ENCODE measurements around the gene WNT9A.

WNT9A gene

GRCh38 chr1:227944090-227944930 lies 3.4 kb downstream of the WNT9A start:
- TF ChIP-seq POLR2AphosphoS5 (IDR thresholded peaks at IDR 0.05; ENCODE audit: low read depth, low read length) (no peak), TAF1 (IDR thresholded peaks at IDR 0.05; ENCODE audit: borderline replicate concordance, insufficient read depth, low read length) (no peak), FOXP2 (optimal IDR thresholded peaks at IDR 0.05; ENCODE audit: borderline replicate concordance, extremely low read depth, extremely low read length, insufficient read depth) (no peak), SIN3A (IDR thresholded peaks at IDR 0.05; ENCODE audit: borderline replicate concordance, insufficient read depth, low read length) (no peak), REST (IDR thresholded peaks at IDR 0.05; ENCODE audit: insufficient read depth in 1 of 2, low read depth in 2 of 2, low read length in 2 of 2) (no peak)

- TF ChIP-seq SIN3A (IDR thresholded peaks at IDR 0.05; ENCODE audit: borderline replicate concordance, insufficient read depth, low read length) = no peak
- TF ChIP-seq FOXP2 (optimal IDR thresholded peaks at IDR 0.05; ENCODE audit: borderline replicate concordance, extremely low read depth, extremely low read length, insufficient read depth) = no peak
- TF ChIP-seq REST (IDR thresholded peaks at IDR 0.05; ENCODE audit: insufficient read depth in 1 of 2, low read depth in 2 of 2, low read length in 2 of 2) = no peak
- no peak for TF ChIP-seq TAF1 (IDR thresholded peaks at IDR 0.05; ENCODE audit: borderline replicate concordance, insufficient read depth, low read length)
- no peak for TF ChIP-seq POLR2AphosphoS5 (IDR thresholded peaks at IDR 0.05; ENCODE audit: low read depth, low read length)
Observed at GRCh38 chr1:227943381-227944089, 4.2 kb downstream of the WNT9A start.

GRCh38 chr1:227942716-227943261 lies 4.9 kb downstream of the WNT9A start:
- no peak for TF ChIP-seq SIN3A (IDR thresholded peaks at IDR 0.05; ENCODE audit: borderline replicate concordance, insufficient read depth, low read length)
- no peak for TF ChIP-seq POLR2AphosphoS5 (IDR thresholded peaks at IDR 0.05; ENCODE audit: low read depth, low read length)

GRCh38 chr1:227942021-227942715 lies 5.6 kb downstream of the WNT9A start:
- TF ChIP-seq SIN3A (IDR thresholded peaks at IDR 0.05; ENCODE audit: borderline replicate concordance, insufficient read depth, low read length) (no peak), TAF1 (IDR thresholded peaks at IDR 0.05; ENCODE audit: borderline replicate concordance, insufficient read depth, low read length) (no peak), REST (IDR thresholded peaks at IDR 0.05; ENCODE audit: insufficient read depth in 1 of 2, low read depth in 2 of 2, low read length in 2 of 2) (no peak), FOXP2 (optimal IDR thresholded peaks at IDR 0.05; ENCODE audit: borderline replicate concordance, extremely low read depth, extremely low read length, insufficient read depth) (no peak), POLR2AphosphoS5 (IDR thresholded peaks at IDR 0.05; ENCODE audit: low read depth, low read length) (no peak)

- TF ChIP-seq SIN3A (IDR thresholded peaks at IDR 0.05; ENCODE audit: borderline replicate concordance, insufficient read depth, low read length) (no peak), FOXP2 (optimal IDR thresholded peaks at IDR 0.05; ENCODE audit: borderline replicate concordance, extremely low read depth, extremely low read length, insufficient read depth) (no peak), TAF1 (IDR thresholded peaks at IDR 0.05; ENCODE audit: borderline replicate concordance, insufficient read depth, low read length) (no peak), POLR2AphosphoS5 (IDR thresholded peaks at IDR 0.05; ENCODE audit: low read depth, low read length) (no peak), REST (IDR thresholded peaks at IDR 0.05; ENCODE audit: insufficient read depth in 1 of 2, low read depth in 2 of 2, low read length in 2 of 2) (no peak)
Observed at GRCh38 chr1:227941509-227942020, 6.2 kb downstream of the WNT9A start.

All from PFSK-1 (cell line).